ENCODE data around the gene MRPS10. TPM values are rescaled to one million over a fixed set of nuclear protein-coding genes. Genes with fewer than 3 reads are reported as not detected.
"Not testable (repeated sequence)": the region's sequence is repeated elsewhere in the genome, so short reads cannot be mapped to it uniquely, and the experiment has no call there.

MRPS10 gene
- total RNA-seq, 1 experiment from 2014 or later: 57.7 TPM

GRCh38 chr6:42220807-42221206, 3.1 kb upstream of the MRPS10 start:
- DNase-seq (ENCODE audit: low spot score): no peak
- in situ Hi-C loops (cut with HindIII; ENCODE audit: low sequenced_read_pairs): no loop called here

GRCh38 chr6:42217157-42217518, 523 bp downstream of the MRPS10 start:
- in situ Hi-C loops (cut with HindIII; ENCODE audit: low sequenced_read_pairs): no loop called here
- no peak for DNase-seq (ENCODE audit: low spot score)

GRCh38 chr6:42216495-42216894, 1.2 kb downstream of the MRPS10 start:
- in situ Hi-C loops (cut with HindIII; ENCODE audit: low sequenced_read_pairs); DNase-seq (ENCODE audit: low spot score): not testable (repeated sequence)

- in situ Hi-C loops (cut with HindIII; ENCODE audit: low sequenced_read_pairs): no loop called here
- DNase-seq (ENCODE audit: low spot score): no peak
Observed at GRCh38 chr6:42212442-42212841, 5.2 kb downstream of the MRPS10 start.

- no peak for DNase-seq (ENCODE audit: low spot score)
- in situ Hi-C loops (cut with HindIII; ENCODE audit: low sequenced_read_pairs): no loop called here
Observed at GRCh38 chr6:42211726-42212125, 5.9 kb downstream of the MRPS10 start.

GRCh38 chr6:42210551-42210950, 7.1 kb downstream of the MRPS10 start:
- DNase-seq (ENCODE audit: low spot score): no peak
- in situ Hi-C loops (cut with HindIII; ENCODE audit: low sequenced_read_pairs): no loop called here

GRCh38 chr6:42207559-42207958, 10.1 kb downstream of the MRPS10 start:
- DNase-seq (ENCODE audit: low spot score); in situ Hi-C loops (cut with HindIII; ENCODE audit: low sequenced_read_pairs): not testable (repeated sequence)

- no peak for DNase-seq (ENCODE audit: low spot score)
- in situ Hi-C loops (cut with HindIII; ENCODE audit: low sequenced_read_pairs): no loop called here
Observed at GRCh38 chr6:42204768-42205282, 12.8 kb downstream of the MRPS10 start.

- DNase-seq (ENCODE audit: low spot score): no peak
- in situ Hi-C loops (cut with HindIII; ENCODE audit: low sequenced_read_pairs): no loop called here
Observed at GRCh38 chr6:42203183-42203582, 14.5 kb downstream of the MRPS10 start.

- in situ Hi-C loops (cut with HindIII; ENCODE audit: low sequenced_read_pairs); DNase-seq (ENCODE audit: low spot score): not testable (repeated sequence)
Observed at GRCh38 chr6:42202131-42202915, 15.3 kb downstream of the MRPS10 start.

- in situ Hi-C loops (cut with HindIII; ENCODE audit: low sequenced_read_pairs): no loop called here
- DNase-seq (ENCODE audit: low spot score): no peak
Observed at GRCh38 chr6:42201382-42201781, 16.3 kb downstream of the MRPS10 start.

GRCh38 chr6:42200035-42200434, 17.6 kb downstream of the MRPS10 start:
- in situ Hi-C loops (cut with HindIII; ENCODE audit: low sequenced_read_pairs): no loop called here
- DNase-seq (ENCODE audit: low spot score): no peak

GRCh38 chr6:42199106-42199981, 18.3 kb downstream of the MRPS10 start:
- in situ Hi-C loops (cut with HindIII; ENCODE audit: low sequenced_read_pairs): no loop called here
- no peak for DNase-seq (ENCODE audit: low spot score)

GRCh38 chr6:42197555-42198362, 19.9 kb downstream of the MRPS10 start:
- in situ Hi-C loops (cut with HindIII; ENCODE audit: low sequenced_read_pairs): no loop called here
- DNase-seq (ENCODE audit: low spot score): no peak

- no peak for DNase-seq (ENCODE audit: low spot score)
- in situ Hi-C loops (cut with HindIII; ENCODE audit: low sequenced_read_pairs): no loop called here
Observed at GRCh38 chr6:42195415-42195814, 22.2 kb downstream of the MRPS10 start.

GRCh38 chr6:42194056-42194455, 23.6 kb downstream of the MRPS10 start:
- in situ Hi-C loops (cut with HindIII; ENCODE audit: low sequenced_read_pairs): no loop called here

GRCh38 chr6:42193491-42193894, 24.2 kb downstream of the MRPS10 start:
- in situ Hi-C loops (cut with HindIII; ENCODE audit: low sequenced_read_pairs): no loop called here
- DNase-seq (ENCODE audit: low spot score): no peak

More at GRCh38 chr6:42194056-42194455, 23.6 kb downstream of the MRPS10 start:
- no peak for DNase-seq (ENCODE audit: low spot score)

- DNase-seq (ENCODE audit: low spot score); in situ Hi-C loops (cut with HindIII; ENCODE audit: low sequenced_read_pairs): not testable (repeated sequence)
Observed at GRCh38 chr6:42192385-42192784, 25.3 kb downstream of the MRPS10 start.

GRCh38 chr6:42190554-42191183, 27.0 kb downstream of the MRPS10 start:
- in situ Hi-C loops (cut with HindIII; ENCODE audit: low sequenced_read_pairs): no loop called here
- DNase-seq (ENCODE audit: low spot score): no peak
